Adipocyte (in vitro differentiated cells): ENCODE data around the gene GPR39.
A peak's percentile ranks its signal among the peaks of the same experiment; 100 is the strongest.

Experiments
- DNase-seq: peaks from one replicate; pipeline ENCODE4 v3.0.0-alpha.2; 2015; ENCODE audit warnings: low read depth
- H3K27me3 ChIP-seq: replicated peaks from 2 replicates; pipeline ENCODE4 v1.7.0; 2013; ENCODE audit warnings: mild to moderate bottlenecking, low read length, moderate library complexity; ENCODE audit not compliant: control insufficient read depth, insufficient read depth
- H3K36me3 ChIP-seq: 2 replicates; pipeline ENCODE4 v1.7.0; 2013; ENCODE audit warnings: low read length, mild to moderate bottlenecking, moderate library complexity; ENCODE audit not compliant: control insufficient read depth, insufficient read depth, severe bottlenecking
- H3K4me1 ChIP-seq: 2 replicates; pipeline ENCODE4 v1.7.0; 2013; ENCODE audit warnings: mild to moderate bottlenecking, low read length, moderate library complexity; ENCODE audit not compliant: control insufficient read depth, insufficient read depth
- H3K4me3 ChIP-seq: 2 replicates; pipeline ENCODE4 v1.7.0; 2013; ENCODE audit warnings: mild to moderate bottlenecking, low read length, moderate library complexity
- H3K9ac ChIP-seq: 2 replicates; pipeline ENCODE4 v1.7.0; 2013; ENCODE audit warnings: mild to moderate bottlenecking, low read length, moderate library complexity
- H3K9me3 ChIP-seq: 2 replicates; pipeline ENCODE4 v1.7.0; 2013; ENCODE audit warnings: mild to moderate bottlenecking, low read length, moderate library complexity; ENCODE audit not compliant: control insufficient read depth

The GPR39 gene

DNA sequence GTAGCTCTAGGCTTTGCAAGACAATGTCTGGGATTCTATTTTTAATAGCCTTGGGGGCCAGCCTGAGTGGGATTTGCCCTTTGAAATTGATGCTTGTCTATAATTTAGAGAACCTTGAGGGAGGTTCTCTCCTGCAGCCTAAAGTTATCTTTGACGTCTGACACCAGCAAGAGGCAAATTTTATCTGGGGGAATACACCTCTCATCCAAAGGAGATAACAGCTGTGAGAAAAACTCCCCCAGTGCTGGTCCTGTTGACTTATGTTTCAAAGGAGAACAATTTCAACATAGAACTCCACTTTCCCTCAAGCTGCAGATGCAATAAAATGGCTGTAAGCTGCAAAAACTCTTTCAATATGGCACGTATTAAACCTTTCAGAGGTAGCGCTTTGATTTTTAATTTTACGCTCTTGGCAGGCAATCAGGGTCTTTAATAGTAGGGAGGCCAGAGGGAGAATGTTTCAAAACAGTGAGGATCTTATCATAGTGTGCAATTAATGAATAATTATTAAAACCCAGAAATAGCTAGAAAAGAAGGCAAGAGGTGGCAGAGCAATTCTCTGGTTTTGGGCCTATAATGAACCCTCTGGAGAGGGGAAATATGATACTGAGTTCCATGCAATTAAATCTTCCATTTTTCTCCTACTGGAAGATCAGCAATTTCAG lies 191.0 kb downstream of the GPR39 start:
- H3K9me3 ChIP-seq, result no peaks in the 10 kb centered on the region
- H3K4me3 ChIP-seq, result no peak overlapping the region
- no peaks in the 10 kb centered on the region for H3K27me3 ChIP-seq
- DNase-seq, result no peak
- no peak overlapping the region for H3K9ac ChIP-seq
- no peaks in the 10 kb centered on the region for H3K36me3 ChIP-seq
- H3K4me1 ChIP-seq, result no peaks in the 10 kb centered on the region

DNA sequence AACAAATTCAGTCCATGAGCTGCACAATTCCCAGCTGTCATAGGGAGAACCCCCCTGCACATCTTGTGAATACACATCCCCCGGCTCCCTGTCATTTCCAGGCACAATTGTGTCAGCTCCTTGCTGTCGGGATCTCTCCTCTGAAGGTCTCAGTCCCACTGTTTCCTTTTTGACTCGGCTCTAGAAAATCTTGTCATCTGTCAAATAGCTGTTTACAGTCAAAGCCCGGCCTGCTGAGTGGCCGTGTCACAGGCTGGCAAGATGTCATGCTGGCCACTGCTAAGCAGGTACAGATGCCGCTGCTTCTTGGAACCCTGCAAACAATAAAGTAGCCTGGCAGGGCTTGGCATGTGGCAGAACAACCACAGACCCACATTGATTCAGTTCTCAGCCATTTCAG lies 191.7 kb downstream of the GPR39 start:
- no peaks in the 10 kb centered on the region for H3K9me3 ChIP-seq
- no peaks in the 10 kb centered on the region for H3K4me1 ChIP-seq
- H3K9ac ChIP-seq, result no peak overlapping the region
- no peak overlapping the region for H3K4me3 ChIP-seq
- H3K36me3 ChIP-seq, result no peaks in the 10 kb centered on the region
- no peaks in the 10 kb centered on the region for H3K27me3 ChIP-seq
- no peak for DNase-seq

DNA sequence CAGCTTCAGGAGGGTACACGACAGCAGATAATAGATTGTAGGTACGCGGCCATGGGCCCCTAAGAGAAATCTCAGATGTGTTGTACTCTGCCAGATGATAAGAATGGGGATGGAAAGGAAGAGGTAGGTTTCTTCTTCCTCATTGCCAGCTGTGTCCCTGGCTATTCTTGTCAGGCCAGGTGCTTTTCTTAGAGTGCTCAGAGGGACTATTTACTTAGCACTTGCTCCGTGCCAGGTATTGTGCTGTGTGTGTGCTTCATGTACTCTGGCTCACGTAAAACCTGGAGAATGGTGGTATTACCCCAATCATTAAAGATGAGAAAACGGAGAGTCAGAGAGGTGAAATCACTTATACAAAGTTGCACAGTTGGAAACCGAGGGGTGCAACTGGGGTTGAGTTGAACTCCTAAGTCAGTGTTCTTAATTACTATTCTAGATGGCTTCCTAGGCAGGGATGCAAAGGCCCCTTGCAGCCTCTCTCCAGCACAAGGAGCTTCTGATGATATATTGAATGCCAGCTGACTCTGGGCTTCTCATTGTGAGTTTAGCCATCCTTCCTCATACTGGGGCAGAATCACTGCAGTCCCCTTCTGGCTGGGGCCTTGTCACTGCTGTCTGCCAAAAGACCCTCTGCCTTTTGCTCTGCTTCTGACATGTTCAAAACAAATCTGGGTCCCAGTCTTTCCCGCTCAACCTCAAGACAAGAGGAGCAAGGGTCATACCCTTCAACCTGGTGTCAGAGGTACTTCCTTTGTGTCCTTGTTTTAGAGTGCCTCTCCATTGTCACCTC lies 192.7 kb downstream of the GPR39 start:
- Histone ChIP-seq H3K4me3 (no peak overlapping the region), H3K9ac (no peak overlapping the region), H3K4me1 (no peaks in the 10 kb centered on the region), H3K27me3 (no peaks in the 10 kb centered on the region), H3K9me3 (no peaks in the 10 kb centered on the region), H3K36me3 (no peaks in the 10 kb centered on the region)
- no peak for DNase-seq

DNA sequence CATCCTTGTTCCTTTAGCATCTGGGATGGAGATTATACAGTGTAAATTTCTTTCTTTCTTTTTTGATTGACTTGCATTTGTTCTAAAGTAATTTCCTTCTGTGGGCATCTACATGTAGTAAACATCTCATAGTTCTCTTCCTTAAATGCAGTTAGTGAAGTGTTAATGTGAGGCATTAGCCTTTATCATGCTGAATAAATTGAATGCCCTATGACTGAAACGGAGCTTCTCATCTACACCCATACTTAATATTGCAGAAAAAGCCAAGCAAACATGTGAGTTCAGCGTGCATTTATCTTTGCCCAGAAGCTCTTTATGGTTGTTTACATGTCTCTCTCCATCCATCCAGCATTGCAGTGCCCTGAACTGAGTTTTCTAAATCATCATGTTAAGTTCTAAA lies 195.1 kb downstream of the GPR39 start:
- no peak for DNase-seq
- Histone ChIP-seq H3K27me3 (no peaks in the 10 kb centered on the region), H3K9ac (no peak overlapping the region), H3K4me1 (no peaks in the 10 kb centered on the region), H3K9me3 (no peaks in the 10 kb centered on the region), H3K36me3 (no peaks in the 10 kb centered on the region), H3K4me3 (no peak overlapping the region)

DNA sequence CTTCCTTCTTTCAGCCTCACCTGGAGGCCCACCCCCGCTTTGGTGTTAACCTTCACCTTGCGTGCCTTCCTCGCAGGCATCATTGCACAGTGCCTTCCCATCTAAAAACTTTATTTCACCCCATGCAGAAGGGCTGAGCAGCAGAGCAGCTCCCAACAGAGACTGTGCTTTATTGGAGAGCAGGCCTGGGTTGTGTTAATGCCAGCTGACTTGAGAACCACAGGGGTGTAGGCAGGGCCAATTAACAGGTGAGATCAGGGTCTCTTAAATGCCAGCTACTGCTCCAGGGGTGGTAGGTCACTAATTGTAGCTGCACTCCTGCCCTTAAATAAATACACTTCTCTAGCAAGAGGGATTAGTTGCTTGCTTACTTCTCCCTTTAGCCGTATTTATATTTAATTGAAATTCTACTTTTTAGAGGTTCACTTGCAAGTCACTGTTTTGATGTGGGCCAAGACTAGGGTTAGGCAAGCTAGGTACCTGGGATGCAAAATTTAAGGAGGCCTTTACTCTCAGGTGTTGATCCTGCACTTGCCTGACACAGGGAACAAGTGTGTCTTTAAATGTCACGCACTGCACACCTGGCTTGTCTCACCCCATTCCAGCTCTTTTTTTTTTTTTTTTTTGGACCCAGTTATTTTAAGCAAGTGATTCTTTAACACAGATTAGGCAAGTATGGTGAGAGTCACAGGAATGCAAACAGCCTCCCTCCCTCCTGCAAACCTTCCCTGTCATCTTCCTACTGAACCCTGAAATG lies 198.9 kb downstream of the GPR39 start:
- H3K9ac ChIP-seq, result no peak overlapping the region
- no peak for DNase-seq
- no peaks in the 10 kb centered on the region for H3K36me3 ChIP-seq
- H3K9me3 ChIP-seq, result no peaks in the 10 kb centered on the region
- H3K4me1 ChIP-seq, result peaks cover 12% of the 10 kb centered on the region
- no peak overlapping the region for H3K4me3 ChIP-seq
- H3K27me3 ChIP-seq, result no peaks in the 10 kb centered on the region

- no peaks in the 10 kb centered on the region for H3K36me3 ChIP-seq
- H3K4me3 ChIP-seq, result no peak overlapping the region
- DNase-seq, result no peak
- no peaks in the 10 kb centered on the region for H3K27me3 ChIP-seq
- no peaks in the 10 kb centered on the region for H3K9me3 ChIP-seq
- H3K9ac ChIP-seq, result no peak overlapping the region
- peaks cover 14% of the 10 kb centered on the region for H3K4me1 ChIP-seq
These were observed 201.4 kb downstream of the GPR39 start for GRCh38 chr2:132617989-132618388.

DNA sequence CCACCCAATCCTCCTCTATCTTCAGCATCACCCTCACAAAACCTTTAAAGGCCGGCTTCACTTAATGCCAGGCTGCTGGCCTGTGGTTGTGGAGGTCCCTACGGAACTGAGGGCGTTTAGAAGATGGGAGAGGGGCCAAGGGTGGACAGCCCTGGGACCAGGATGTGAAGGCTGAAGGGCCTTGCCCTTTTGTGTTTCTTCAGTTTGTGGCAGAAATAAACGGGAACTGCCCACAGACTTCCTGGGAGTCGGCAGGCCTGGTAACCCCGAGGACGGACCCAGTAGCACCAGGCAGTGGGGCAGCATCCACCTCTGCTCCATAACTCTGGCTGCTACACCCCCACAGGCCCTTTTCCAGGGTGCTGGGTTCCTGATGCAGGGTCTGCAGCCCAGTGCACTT lies 202.1 kb downstream of the GPR39 start:
- DNase-seq, result no peak
- Histone ChIP-seq H3K27me3 (no peaks in the 10 kb centered on the region), H3K9me3 (no peaks in the 10 kb centered on the region), H3K36me3 (no peaks in the 10 kb centered on the region), H3K9ac (no peak overlapping the region), H3K4me3 (no peak overlapping the region), H3K4me1 (peaks cover 22% of the 10 kb centered on the region)

DNA sequence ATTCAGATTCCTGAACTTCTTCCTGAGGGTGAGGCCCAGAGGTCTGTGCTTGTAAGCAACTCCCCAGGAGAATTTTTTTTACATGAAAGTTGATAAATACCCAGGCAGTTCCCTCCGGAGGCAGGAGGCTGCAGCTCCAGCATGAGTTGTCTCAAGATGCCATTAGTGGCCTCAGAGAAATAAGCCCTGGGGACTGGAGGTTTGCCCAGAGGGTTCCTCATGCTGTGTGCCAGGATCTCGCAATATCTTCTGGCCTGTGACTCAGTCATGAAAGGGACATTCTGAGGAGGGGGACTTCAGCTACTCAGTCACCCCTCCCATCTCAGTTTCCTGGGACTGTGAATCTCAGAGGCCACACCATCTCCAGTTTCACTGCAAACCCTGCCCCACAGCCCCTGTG lies 203.5 kb downstream of the GPR39 start:
- peaks cover 25% of the 10 kb centered on the region for H3K4me1 ChIP-seq
- H3K36me3 ChIP-seq, result no peaks in the 10 kb centered on the region
- H3K9ac ChIP-seq, result peak overlapping the region; percentile 27
- DNase-seq, result peak; percentile 62
- H3K27me3 ChIP-seq, result no peaks in the 10 kb centered on the region
- no peak overlapping the region for H3K4me3 ChIP-seq
- no peaks in the 10 kb centered on the region for H3K9me3 ChIP-seq

GRCh38 chr2:132621131-132621875 lies 204.7 kb downstream of the GPR39 start:
- H3K27me3 ChIP-seq, result no peaks in the 10 kb centered on the region
- H3K9ac ChIP-seq, result no peak overlapping the region
- H3K9me3 ChIP-seq, result no peaks in the 10 kb centered on the region
- H3K4me3 ChIP-seq, result no peak overlapping the region
- no peaks in the 10 kb centered on the region for H3K36me3 ChIP-seq
- DNase-seq, result no peak
- H3K4me1 ChIP-seq, result peaks cover 25% of the 10 kb centered on the region

- peak overlapping the region; percentile 61 for H3K4me3 ChIP-seq
- H3K4me1 ChIP-seq, result peaks cover 32% of the 10 kb centered on the region
- H3K9ac ChIP-seq, result peak overlapping the region; percentile 69
- peak; percentile 88 for DNase-seq
- H3K27me3 ChIP-seq, result no peaks in the 10 kb centered on the region
- no peaks in the 10 kb centered on the region for H3K36me3 ChIP-seq
- H3K9me3 ChIP-seq, result no peaks in the 10 kb centered on the region
These were observed 206.7 kb downstream of the GPR39 start for GRCh38 chr2:132623096-132623839.
